GM19467 (cell line): ENCODE data around the gene CDC42SE2.

Experiments
- ATAC-seq: cut with Tn5 transposase; IDR thresholded peaks from one replicate; pipeline ENCODE4 v1.9.1; 2021; ENCODE audit warnings: mild to moderate bottlenecking, moderate library complexity; ENCODE audit not compliant: unreplicated experiment

The CDC42SE2 gene, protein sequence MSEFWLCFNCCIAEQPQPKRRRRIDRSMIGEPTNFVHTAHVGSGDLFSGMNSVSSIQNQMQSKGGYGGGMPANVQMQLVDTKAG

DNA sequence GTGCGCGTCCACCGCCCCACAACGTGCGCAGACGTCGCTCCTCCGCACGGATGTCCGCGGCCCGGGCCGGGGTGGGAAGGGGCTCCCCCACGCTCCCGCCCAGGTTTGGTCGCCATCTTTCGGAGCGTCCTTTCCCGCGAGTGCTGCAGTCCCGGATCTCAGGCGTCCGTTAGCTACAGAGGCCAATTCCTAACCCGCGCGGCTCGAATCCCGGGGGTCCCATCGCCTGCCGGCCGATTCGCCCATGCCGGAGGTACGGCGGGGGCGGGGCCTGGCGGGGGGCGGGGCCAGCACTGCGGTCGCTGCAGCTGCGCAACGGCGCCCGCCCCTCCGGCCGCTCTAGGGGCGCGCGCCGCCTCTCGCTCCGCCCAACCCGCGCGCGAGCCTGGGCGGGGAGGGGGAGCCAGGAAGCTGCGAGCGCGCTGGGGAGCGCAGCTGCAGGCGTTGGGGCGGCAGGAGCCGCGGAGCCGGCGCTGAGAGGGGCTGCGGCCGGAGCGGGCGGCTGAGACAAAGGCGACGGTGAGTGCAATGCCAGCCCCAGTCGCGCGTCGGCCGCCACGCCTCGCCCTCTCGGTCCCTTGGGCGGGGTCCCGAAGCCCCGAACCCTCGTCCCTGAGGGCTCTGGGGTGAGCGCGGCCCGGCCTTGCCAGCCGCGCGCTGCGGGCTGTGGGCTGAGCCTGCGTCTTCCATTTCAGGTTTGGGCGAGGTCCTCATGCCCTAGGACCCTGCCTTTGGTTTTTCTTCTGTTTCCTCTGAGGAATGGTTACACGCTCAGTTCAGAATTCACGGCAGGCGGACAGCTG, at the start of gene CDC42SE2:
CDC42SE2 (plus strand) TSS at position 406 of the 803 bp plus-strand sequence. CDS start 95,441 bp downstream, outside the sequence.
- ATAC-seq = peak; percentile 77

DNA sequence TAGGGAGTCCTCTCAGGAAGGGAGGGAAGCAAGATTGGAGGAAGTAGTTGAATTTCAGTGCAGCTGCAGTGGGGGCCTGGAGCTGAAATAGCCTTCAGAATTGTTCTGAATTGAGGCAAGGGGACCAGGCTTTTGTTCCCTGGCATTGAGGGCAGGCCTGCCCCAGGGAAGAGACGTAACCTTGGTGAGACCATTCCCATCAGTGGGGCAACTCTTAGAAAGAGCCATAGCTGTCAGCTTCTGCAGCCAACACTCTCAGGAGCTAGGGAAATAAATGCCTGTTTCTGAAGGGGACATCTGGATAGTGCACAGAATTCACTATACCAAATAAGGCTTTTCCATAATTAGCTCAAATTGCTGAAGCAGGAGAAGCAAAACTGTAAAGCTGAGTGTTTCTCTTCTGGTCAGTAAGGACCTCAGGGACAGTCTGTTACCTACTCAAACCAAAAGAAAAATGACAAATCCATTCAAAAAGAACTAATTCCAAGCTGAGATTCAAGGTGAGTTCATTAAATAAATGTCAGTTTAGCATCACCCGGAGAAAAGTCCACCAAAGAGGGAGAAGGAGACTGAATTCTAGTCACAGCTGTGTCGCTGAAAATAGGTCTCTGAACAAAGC, 49.1 kb upstream of the CDC42SE2 start:
- ATAC-seq = no peak

DNA sequence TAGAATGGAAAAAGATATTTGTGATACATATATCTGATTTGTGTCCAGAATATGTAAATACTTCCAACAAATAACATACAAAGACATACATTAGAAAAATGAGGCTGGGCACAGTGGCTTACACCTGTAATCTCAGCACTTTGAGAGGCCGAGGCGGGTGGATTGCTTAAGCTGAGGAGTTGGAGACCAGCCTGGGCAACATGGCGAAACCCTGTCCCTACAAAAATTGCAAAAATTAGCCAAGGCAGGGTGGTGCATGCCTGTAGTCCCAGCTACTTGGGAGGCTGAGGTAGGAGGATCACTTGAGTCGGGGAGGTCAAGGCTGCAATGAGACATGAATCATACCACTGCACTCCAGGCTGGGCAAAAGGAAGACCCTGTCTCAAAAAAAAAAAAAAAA, 46.1 kb upstream of the CDC42SE2 start:
- ATAC-seq = no peak

DNA sequence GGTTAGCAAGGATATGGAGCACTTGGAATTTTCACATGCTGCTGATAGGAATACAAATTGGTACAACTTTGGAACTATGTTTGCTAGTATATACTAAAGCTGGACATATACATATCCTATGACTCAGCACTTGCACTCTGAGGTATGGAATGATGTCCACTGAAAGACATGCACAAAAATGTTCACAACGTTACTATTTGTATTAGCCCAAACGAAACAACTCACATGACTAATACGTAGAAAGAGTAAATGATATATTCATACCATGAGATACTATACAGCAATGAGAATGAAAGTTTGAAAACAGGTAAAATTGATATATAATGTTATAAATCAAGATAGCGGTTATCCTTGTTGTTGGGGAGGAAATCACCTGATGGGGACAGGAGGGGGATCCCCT, 45.5 kb upstream of the CDC42SE2 start:
- ATAC-seq = no peak

DNA sequence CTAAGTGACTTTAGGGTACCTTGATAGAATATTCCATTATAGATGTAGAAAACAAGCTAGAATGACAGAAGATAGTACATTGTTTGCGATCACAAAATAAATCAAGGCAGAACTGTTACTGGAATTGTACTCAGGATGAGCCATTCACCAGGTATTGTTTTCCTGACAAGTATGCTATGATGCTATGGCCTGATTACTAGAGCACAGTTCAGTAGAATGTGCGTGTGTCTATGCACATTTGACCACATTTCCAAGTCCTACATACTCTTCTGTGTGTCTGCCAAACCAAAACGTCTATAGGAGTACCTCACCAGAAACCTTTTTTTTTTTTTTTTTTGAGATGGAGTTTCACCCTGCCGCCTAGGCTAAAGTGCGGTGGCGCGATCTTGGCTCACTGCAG, 43.3 kb upstream of the CDC42SE2 start:
- ATAC-seq = no peak

DNA sequence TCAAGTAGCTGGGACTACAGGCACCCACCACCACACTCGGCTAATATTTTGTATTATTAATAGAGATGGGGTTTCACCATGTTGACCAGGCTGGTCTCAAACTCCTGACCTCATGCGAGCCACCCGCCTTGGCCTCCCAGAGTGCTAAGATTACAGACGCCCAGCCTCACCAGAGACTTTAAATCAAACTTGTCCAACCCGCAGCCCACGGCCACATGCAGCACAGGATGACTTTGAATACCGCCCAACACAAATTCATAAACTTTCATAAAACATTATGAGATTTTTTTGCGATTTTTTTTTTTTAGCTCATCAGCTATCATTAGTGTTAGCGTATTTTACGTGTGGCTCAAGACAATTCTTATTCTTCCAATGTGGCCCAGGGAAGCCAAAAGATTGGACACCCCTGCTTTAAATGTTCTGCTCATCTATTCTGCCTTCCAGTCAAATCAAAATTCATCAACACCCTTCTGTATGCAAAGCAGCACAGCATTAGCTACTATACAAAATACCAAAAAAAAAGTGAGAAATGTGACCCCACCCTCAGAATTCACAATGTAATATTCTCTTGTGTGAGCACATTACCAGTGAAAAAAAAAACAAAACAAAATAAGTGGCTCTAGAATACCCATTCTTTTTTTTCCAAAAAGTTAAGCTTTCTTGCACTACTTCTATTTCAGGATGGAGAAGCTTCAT, 42.7 kb upstream of the CDC42SE2 start:
- ATAC-seq = no peak

DNA sequence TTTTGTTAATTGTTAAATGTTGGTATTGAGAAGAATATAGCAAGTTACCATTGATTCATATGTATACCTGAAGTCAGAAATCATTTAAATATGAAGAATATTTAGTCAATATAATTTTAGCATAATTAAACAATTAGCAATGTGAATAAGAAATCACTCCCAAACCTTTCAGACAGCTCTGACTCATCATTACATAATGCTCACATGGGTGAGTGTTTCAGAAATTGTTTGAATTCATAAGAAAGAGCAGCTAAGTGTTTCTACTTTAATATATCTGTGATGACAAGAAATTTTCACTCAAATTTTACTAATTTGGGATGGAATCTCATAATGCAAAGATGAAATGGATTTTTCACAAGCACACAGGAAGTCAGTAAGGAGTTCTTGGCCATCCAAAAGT, 42.0 kb upstream of the CDC42SE2 start:
- ATAC-seq = no peak

DNA sequence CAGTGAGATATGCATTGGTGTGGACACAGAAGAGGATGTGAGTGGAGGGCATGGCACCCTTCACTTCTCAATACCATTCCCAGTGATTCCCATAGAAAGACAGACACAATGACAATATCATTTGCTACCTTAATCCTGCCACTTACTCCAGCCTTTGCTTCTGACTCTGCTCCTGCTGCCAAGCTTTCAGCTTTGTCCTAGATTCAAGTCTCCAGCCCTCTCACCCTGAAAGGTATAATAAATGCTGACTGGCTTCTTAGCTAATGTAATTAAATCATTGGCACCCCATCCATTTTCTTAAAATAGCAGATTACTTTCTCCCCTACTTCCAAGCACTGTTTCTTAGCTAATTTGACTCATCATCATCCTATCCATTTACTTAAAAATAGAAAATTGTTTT, 41.1 kb upstream of the CDC42SE2 start:
- ATAC-seq = no peak

DNA sequence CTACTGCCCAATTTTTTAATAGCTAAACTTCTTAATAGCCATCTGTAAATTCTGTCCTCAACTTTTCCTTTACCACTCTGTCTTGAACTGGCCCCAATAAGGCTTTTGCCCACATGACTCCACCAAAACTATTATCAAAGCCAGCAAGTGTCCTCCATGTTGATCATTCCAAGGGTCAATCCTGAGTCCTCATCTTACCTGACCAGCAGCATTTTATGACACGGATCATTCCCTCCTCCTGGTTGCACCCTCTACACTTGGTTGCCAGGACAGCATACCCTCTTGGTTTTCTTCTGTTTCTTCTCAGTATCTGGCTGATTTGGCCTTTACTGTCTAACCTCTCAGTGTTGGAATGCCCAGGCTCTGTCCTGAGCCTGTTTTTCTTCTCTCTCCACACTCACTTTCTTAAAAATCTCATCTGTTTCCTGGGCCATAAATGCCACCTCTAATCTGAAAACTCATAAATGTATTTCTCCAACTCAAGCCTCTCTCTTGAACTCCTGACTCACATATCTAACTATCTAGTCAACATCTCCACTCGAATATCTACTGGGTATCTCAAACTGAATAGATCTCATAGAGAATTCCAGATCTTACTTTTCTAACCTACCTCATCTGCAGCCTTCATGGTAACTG, 40.0 kb upstream of the CDC42SE2 start:
- ATAC-seq = no peak

DNA sequence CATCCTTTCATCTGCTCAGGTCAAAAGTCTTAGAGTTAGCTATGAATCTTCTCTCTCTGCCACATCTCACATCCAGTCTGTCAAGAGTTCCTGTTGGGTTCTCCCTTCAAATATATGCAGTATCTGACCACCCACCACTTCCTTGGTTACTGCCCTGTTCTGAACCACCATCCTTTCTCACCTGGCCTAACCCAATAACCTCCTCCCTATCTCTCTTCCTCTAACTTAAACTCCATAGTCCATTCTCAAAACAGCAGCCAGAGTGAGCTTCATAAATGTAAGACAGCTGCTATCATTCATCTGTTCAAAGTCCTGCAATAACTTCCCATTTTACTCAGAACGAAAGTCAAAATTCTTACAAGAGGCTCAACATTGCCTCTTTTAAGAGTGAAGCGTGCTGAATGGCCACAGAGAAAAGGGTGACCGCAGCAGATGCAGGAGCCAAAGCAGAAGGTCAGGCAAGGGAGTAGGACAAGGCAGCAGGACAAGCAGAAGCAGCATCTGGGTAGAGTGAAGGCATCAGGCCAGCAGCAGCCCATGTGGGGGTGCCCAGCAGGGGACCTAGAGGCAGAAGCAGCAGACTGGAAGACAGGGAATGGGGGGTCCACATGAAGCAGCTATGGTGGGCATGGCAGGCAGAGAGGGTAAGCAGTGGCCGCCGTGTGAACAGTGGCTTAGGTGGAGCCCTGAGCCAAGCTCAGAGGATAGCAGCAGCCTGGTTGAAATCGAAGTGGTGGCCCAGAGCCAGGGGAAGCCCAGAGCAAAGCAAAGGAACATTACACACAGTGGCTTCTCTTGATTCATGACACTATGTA, 39.3 kb upstream of the CDC42SE2 start:
- ATAC-seq = peak; percentile 89

DNA sequence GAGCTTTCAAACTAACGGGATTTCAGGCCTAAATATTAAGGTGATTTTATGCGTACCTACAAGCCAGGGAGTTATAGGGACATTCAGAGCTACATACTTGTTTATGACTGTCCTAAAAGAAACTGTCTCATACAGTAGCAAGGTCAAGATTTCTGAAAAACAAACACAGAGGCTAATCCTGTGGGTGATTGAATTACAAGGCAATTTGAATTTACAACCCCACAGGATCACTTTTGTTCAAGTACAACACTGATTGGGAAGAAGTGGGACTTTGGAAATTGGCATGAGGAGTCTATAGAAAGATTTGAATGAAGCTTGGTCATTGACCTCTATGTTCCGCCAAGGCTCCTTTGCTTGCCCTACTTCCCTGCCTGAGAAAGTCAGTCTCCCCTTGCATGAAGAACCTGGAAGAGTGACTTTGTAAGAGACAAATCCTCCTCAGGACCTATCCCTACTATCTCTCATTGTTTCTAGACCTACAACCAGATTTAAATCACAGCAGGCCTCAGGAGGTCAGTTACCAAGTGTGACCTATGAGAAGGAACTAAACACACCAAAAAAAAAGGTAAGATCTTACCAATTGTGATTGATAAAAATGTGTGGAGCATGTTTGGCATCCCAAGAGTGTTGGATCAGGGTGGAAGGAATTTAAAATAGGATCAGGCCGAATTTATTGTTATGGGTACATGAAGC, 38.4 kb upstream of the CDC42SE2 start:
- ATAC-seq = no peak

DNA sequence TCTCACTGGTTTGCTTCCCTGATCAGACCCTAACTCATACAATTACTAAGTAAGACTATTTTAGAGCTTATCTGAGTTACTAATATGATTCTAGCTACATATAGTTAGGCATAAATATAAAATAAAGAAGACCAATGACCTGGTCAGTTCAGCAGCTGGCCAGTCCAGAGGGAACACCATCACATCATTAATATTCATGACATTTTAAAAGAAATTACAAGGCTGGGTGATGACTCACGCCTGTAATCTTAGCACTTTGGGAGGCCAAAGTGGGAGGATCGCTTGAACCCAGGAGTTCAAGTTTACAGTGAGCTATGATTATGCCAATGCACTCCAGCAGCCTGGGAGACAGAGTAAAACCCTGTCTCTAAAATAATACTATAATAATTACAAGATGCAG, 37.0 kb upstream of the CDC42SE2 start:
- no peak for ATAC-seq

DNA sequence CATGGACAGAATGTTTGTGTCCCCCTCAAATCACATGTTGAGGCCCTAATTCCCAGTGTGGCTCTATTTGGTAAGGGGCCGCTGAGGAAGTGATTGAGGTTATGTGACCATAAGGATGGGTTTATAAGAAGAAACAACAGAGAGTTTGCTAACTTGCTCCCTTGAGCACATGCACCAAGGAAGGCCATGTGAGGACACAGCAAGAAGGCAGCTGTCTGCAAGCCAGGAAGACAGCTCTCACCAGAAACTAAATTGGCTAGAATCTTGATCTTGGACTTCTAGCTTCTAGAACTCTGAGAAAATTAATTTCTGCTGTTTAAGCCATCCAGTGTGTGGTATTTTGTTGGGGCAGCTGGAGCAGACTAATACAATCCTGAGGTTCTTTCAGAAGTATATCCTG, 35.2 kb upstream of the CDC42SE2 start:
- ATAC-seq = no peak

DNA sequence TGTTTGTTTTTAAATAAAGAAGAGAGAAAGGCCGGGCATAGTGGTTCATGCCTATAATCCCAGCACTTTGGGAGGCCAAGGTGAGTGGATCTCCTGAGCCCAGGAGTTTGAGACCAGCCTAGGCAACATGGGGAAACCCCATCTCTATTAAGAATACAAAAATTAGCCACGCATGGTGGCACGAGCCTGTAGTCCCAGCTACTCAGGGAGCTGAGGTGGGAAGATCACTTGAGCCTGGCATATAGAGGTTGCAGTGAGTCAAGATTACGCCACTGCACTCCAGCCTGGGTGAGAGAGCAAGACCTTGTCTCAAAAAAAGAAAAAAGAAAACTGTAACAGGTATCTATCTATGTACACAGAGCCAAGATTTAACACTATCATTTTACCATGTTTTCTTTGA, 34.2 kb upstream of the CDC42SE2 start:
- no peak for ATAC-seq

DNA sequence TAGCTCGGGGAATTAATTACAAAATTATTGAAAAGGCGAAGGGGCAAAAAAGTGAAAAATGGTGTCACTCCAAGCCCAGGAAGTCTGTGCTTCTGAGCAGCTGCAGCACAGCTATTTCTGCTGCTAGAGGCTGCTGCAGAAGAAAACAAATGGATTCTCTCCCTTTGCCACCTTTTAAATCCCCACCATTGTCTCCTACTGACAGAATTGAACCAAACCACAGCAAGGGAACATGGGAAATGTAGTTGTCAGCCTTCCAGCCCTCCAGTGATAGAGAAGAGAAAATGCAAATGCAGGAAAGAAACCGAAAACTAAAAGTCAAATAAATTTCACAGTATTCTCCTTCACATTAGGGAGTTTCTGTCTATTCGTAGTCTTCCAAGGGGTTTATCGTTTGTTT, 33.4 kb upstream of the CDC42SE2 start:
- ATAC-seq = peak; percentile 73

DNA sequence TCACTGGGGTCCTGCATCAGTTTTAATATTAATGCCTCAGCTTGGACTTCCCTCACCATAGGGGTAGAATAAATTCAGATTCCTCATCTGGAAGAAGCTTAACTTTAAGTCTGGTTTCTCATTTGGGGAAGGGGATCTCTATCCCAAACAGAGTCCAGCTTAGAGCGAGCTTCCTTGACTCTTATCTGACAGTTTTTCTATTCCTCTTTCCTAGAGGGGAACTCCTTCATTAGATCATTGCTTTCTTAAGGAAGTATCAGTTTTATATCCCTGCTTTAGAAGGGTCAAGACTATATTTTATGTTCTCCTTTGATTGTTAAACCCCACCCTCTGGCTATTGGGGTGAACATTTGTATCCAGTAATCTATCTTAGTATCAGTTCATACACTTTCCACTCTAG, 24.2 kb upstream of the CDC42SE2 start:
- no peak for ATAC-seq

DNA sequence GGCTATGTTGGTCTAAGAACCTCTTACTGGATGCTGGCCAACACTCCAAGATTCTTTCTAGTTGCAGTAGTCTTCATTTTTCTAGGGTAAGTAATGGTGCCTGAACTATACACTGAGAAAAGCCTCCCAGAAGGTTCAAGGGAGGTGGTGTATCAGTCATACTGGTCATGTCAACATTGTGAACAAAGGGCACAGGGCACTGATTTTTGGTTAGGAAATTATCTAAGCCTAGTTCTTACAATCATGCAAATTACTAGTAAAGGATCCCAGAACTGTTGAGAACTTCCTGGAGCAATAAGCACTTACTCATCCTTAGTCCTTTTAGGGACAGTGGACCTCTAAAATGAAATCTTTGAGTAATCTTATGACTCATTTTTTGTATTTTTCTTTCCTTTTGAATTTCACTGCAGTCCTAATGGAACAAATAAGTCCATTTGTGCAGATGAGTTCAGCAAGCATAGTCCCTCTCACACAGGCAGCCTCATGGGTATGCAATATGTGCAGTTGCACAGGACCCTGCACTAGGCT, 21.1 kb upstream of the CDC42SE2 start:
- no peak for ATAC-seq

DNA sequence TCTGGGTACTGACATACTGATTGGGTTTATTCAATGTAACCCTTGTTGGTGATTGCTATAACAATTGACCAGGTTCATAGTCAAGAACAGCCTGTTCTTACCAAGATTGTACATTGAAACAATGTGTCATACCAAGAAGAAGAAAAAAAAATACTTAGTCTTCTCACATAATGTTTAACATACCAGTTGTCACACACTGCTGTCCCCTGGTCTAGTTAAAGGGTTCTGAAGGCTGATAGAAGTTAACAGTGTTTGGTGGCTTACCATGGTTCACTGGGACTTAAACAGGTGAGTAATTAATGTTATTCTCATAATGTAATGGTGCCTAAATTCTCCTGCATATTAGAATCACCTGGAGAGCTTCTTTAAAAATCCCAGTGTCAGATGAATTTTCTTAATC, 18.5 kb upstream of the CDC42SE2 start:
- peak; percentile 59 for ATAC-seq

DNA sequence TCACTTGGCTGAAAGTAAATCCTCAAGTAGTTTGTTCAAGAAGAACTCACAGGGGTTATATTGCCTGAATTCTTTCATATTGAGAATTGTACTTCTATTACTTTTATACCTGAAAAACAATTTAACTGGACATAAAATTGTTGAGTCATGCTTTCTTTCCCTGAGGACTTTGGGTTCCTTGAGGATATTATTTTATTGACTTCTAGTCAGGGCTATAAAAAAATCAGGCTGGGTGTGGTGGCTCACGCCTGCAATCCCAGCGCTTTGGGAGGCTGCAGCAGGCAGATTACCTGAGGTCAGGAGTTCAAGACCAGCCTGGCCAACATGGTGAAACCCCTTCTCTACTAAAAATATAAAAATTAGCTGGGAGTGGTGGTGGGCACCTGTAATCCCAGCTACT, 17.9 kb upstream of the CDC42SE2 start:
- ATAC-seq = no peak

DNA sequence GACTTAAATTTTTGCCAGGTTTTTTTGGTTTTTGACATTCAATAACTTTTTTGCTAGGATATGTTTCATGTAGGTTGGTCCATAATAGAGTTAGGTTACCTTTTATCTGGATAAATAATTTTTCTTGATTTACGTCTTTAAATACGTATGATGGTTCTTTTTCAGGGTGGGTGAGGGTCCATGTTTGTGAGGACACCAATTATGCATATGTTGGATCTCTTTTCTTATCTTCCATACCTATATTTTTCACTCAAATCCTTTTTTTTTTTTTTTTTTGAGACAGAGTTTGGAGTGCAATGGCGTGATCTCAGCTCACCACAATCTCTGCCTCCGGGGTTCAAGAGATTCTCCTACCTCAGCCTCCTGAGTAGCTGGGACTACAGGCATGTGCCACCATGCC, 17.3 kb upstream of the CDC42SE2 start:
- no peak for ATAC-seq
